ENCODE data around the gene PDE6A.
"Not testable (repeated sequence)": the region's sequence is repeated elsewhere in the genome, so short reads cannot be mapped to it uniquely, and the experiment has no call there.

PDE6A gene

GRCh38 chr5:149863830-149864229, 80.8 kb downstream of the PDE6A start:
- Histone ChIP-seq H3K9me3 (ENCODE audit: control extremely low read depth in 1 of 5, control insufficient read depth in 4 of 5, insufficient read depth in 2 of 5, low read depth in 1 of 5, low read length in 4 of 5) (no peaks in the 10 kb centered on the region), H3K27me3 (replicated peaks in 2 of 5; ENCODE audit: control insufficient read depth in 4 of 5, insufficient read depth in 5 of 5, low read length in 4 of 5) (no peaks in the 10 kb centered on the region), H3K36me3 (ENCODE audit: control insufficient read depth in 4 of 4, insufficient read depth in 4 of 4, low read length in 3 of 4) (no peaks in the 10 kb centered on the region), H3K4me1 (ENCODE audit: control extremely low read depth in 1 of 4, control insufficient read depth in 4 of 4, insufficient read depth in 4 of 4, low read length in 3 of 4) (peaks cover 0 to 16% (median 7%) of the 10 kb centered on the region in 4 experiments), H3K27ac (ENCODE audit: insufficient read depth in 1 of 2, low read depth in 1 of 2, low read length in 2 of 2, poor library complexity in 1 of 2, severe bottlenecking in 2 of 2) (no peak overlapping the region), H3K4me3 (ENCODE audit: control insufficient read depth in 1 of 7, extremely low read depth in 1 of 7, insufficient read depth in 4 of 7, low read depth in 2 of 7, low read length in 6 of 7) (no peak overlapping the region)
- no peak for DNase-seq
- WGBS (ENCODE audit: insufficient coverage): 100% methylated on average over 2 of the region's 3 CpGs
- ChIA-PET POLR2A (no interaction called here), CTCF (interaction anchor here (0.6 to 1.5 kb wide), 3 partner anchors 11 to 35 kb away, joined by 3 to 6 read pairs (median 3); no protein-coding TSS in a partner anchor)

- H3K4me3 ChIP-seq (ENCODE audit: control insufficient read depth in 1 of 7, extremely low read depth in 1 of 7, insufficient read depth in 4 of 7, low read depth in 2 of 7, low read length in 6 of 7): no peak overlapping the region
- CTCF ChIA-PET: interaction anchor here (1.5 kb wide), 2 partner anchors 11 to 29 kb away, joined by 3 to 6 read pairs; no protein-coding TSS in a partner anchor
- POLR2A ChIA-PET: no interaction called here
- H3K36me3 ChIP-seq (ENCODE audit: control insufficient read depth in 4 of 4, insufficient read depth in 4 of 4, low read length in 3 of 4): no peaks in the 10 kb centered on the region
- 89% methylated on average over 12 of the region's 13 CpGs for WGBS (ENCODE audit: insufficient coverage)
- H3K27ac ChIP-seq (ENCODE audit: insufficient read depth in 1 of 2, low read depth in 1 of 2, low read length in 2 of 2, poor library complexity in 1 of 2, severe bottlenecking in 2 of 2): no peak overlapping the region
- no peaks in the 10 kb centered on the region for H3K9me3 ChIP-seq (ENCODE audit: control extremely low read depth in 1 of 5, control insufficient read depth in 4 of 5, insufficient read depth in 2 of 5, low read depth in 1 of 5, low read length in 4 of 5)
- peaks cover 0 to 20% (median 9%) of the 10 kb centered on the region in 4 experiments for H3K4me1 ChIP-seq (ENCODE audit: control extremely low read depth in 1 of 4, control insufficient read depth in 4 of 4, insufficient read depth in 4 of 4, low read length in 3 of 4)
- H3K27me3 ChIP-seq (replicated peaks in 2 of 5; ENCODE audit: control insufficient read depth in 4 of 5, insufficient read depth in 5 of 5, low read length in 4 of 5): no peaks in the 10 kb centered on the region
- no peak for DNase-seq
Observed at GRCh38 chr5:149863176-149863575, 81.4 kb downstream of the PDE6A start.

GRCh38 chr5:149860801-149861322, 83.7 kb downstream of the PDE6A start:
- H3K36me3 ChIP-seq (ENCODE audit: control insufficient read depth in 4 of 4, insufficient read depth in 4 of 4, low read length in 3 of 4): no peaks in the 10 kb centered on the region

GRCh38 chr5:149859746-149860145, 84.8 kb downstream of the PDE6A start:
- 94% methylated on average over 3 of the region's 4 CpGs for WGBS (ENCODE audit: insufficient coverage)
- DNase-seq: no peak
- Histone ChIP-seq H3K27ac (ENCODE audit: insufficient read depth in 1 of 2, low read depth in 1 of 2, low read length in 2 of 2, poor library complexity in 1 of 2, severe bottlenecking in 2 of 2) (no peak overlapping the region), H3K4me1 (ENCODE audit: control extremely low read depth in 1 of 4, control insufficient read depth in 4 of 4, insufficient read depth in 4 of 4, low read length in 3 of 4) (peaks cover 0 to 33% (median 17%) of the 10 kb centered on the region in 4 experiments), H3K4me3 (ENCODE audit: control insufficient read depth in 1 of 7, extremely low read depth in 1 of 7, insufficient read depth in 4 of 7, low read depth in 2 of 7, low read length in 6 of 7) (no peak overlapping the region), H3K27me3 (replicated peaks in 2 of 5; ENCODE audit: control insufficient read depth in 4 of 5, insufficient read depth in 5 of 5, low read length in 4 of 5) (no peaks in the 10 kb centered on the region), H3K36me3 (ENCODE audit: control insufficient read depth in 4 of 4, insufficient read depth in 4 of 4, low read length in 3 of 4) (no peaks in the 10 kb centered on the region), H3K9me3 (ENCODE audit: control extremely low read depth in 1 of 5, control insufficient read depth in 4 of 5, insufficient read depth in 2 of 5, low read depth in 1 of 5, low read length in 4 of 5) (no peaks in the 10 kb centered on the region)
- ChIA-PET POLR2A (no interaction called here), CTCF (interaction anchor here (0.9 to 1.8 kb wide), 5 partner anchors 9 to 33 kb away, joined by 3 to 8 read pairs (median 4); no protein-coding TSS in a partner anchor)

More at GRCh38 chr5:149860801-149861322, 83.7 kb downstream of the PDE6A start:
- no peak overlapping the region for H3K27ac ChIP-seq (ENCODE audit: insufficient read depth in 1 of 2, low read depth in 1 of 2, low read length in 2 of 2, poor library complexity in 1 of 2, severe bottlenecking in 2 of 2)
- no peaks in the 10 kb centered on the region for H3K9me3 ChIP-seq (ENCODE audit: control extremely low read depth in 1 of 5, control insufficient read depth in 4 of 5, insufficient read depth in 2 of 5, low read depth in 1 of 5, low read length in 4 of 5)
- H3K27me3 ChIP-seq (replicated peaks in 2 of 5; ENCODE audit: control insufficient read depth in 4 of 5, insufficient read depth in 5 of 5, low read length in 4 of 5): no peaks in the 10 kb centered on the region
- 42% methylated on average over 7 of the region's 7 CpGs for WGBS (ENCODE audit: insufficient coverage)
- H3K4me1 ChIP-seq (ENCODE audit: control extremely low read depth in 1 of 4, control insufficient read depth in 4 of 4, insufficient read depth in 4 of 4, low read length in 3 of 4): peaks cover 0 to 33% (median 17%) of the 10 kb centered on the region in 4 experiments
- POLR2A ChIA-PET: no interaction called here
- peak; percentile 8 to 55 (median 52) for DNase-seq
- CTCF ChIA-PET: interaction anchor here (0.7 to 1.8 kb wide), 9 partner anchors 8 to 101 kb away, joined by 3 to 8 read pairs (median 5); no protein-coding TSS in a partner anchor
- no peak overlapping the region for H3K4me3 ChIP-seq (ENCODE audit: control insufficient read depth in 1 of 7, extremely low read depth in 1 of 7, insufficient read depth in 4 of 7, low read depth in 2 of 7, low read length in 6 of 7)

GRCh38 chr5:149858481-149858880, 86.1 kb downstream of the PDE6A start:
- H3K4me3 ChIP-seq (ENCODE audit: control insufficient read depth in 1 of 7, extremely low read depth in 1 of 7, insufficient read depth in 4 of 7, low read depth in 2 of 7, low read length in 6 of 7); H3K36me3 ChIP-seq (ENCODE audit: control insufficient read depth in 4 of 4, insufficient read depth in 4 of 4, low read length in 3 of 4); POLR2A ChIA-PET; DNase-seq; H3K27me3 ChIP-seq (replicated peaks in 2 of 5; ENCODE audit: control insufficient read depth in 4 of 5, insufficient read depth in 5 of 5, low read length in 4 of 5); H3K27ac ChIP-seq (ENCODE audit: insufficient read depth in 1 of 2, low read depth in 1 of 2, low read length in 2 of 2, poor library complexity in 1 of 2, severe bottlenecking in 2 of 2); H3K9me3 ChIP-seq (ENCODE audit: control extremely low read depth in 1 of 5, control insufficient read depth in 4 of 5, insufficient read depth in 2 of 5, low read depth in 1 of 5, low read length in 4 of 5): not testable (repeated sequence)
- peaks cover 0 to 33% (median 17%) of the 10 kb centered on the region in 4 experiments for H3K4me1 ChIP-seq (ENCODE audit: control extremely low read depth in 1 of 4, control insufficient read depth in 4 of 4, insufficient read depth in 4 of 4, low read length in 3 of 4)
- CTCF ChIA-PET: interaction anchor here (0.9 to 1.0 kb wide), 2 partner anchors 24 to 142 kb away, joined by 3 read pairs; partner anchors contain the start of genes HMGXB3 and TIGD6
- WGBS (ENCODE audit: insufficient coverage): 100% methylated on average over 2 of the region's 6 CpGs

GRCh38 chr5:149857499-149857898, 87.1 kb downstream of the PDE6A start:
- DNase-seq: peak; percentile 50 to 82 (median 77)

GRCh38 chr5:149855366-149855765, 89.2 kb downstream of the PDE6A start:
- H3K36me3 ChIP-seq (ENCODE audit: control insufficient read depth in 4 of 4, insufficient read depth in 4 of 4, low read length in 3 of 4): peaks cover 0 to 17% (median under 1%) of the 10 kb centered on the region in 4 experiments
- DNase-seq: no peak
- POLR2A ChIA-PET: no interaction called here
- peaks cover 0 to 20% (median 10%) of the 10 kb centered on the region in 4 experiments for H3K4me1 ChIP-seq (ENCODE audit: control extremely low read depth in 1 of 4, control insufficient read depth in 4 of 4, insufficient read depth in 4 of 4, low read length in 3 of 4)
- H3K4me3 ChIP-seq (ENCODE audit: control insufficient read depth in 1 of 7, extremely low read depth in 1 of 7, insufficient read depth in 4 of 7, low read depth in 2 of 7, low read length in 6 of 7): no peak overlapping the region
- 93% methylated on average over 3 of the region's 4 CpGs for WGBS (ENCODE audit: insufficient coverage)
- no peak overlapping the region for H3K27ac ChIP-seq (ENCODE audit: insufficient read depth in 1 of 2, low read depth in 1 of 2, low read length in 2 of 2, poor library complexity in 1 of 2, severe bottlenecking in 2 of 2)
- H3K27me3 ChIP-seq (replicated peaks in 2 of 5; ENCODE audit: control insufficient read depth in 4 of 5, insufficient read depth in 5 of 5, low read length in 4 of 5): no peaks in the 10 kb centered on the region
- H3K9me3 ChIP-seq (ENCODE audit: control extremely low read depth in 1 of 5, control insufficient read depth in 4 of 5, insufficient read depth in 2 of 5, low read depth in 1 of 5, low read length in 4 of 5): no peaks in the 10 kb centered on the region
- CTCF ChIA-PET: interaction anchor here (0.7 to 15.7 kb wide), 5 partner anchors 9 to 109 kb away, joined by 3 to 208 read pairs (median 3); no protein-coding TSS in a partner anchor

More at GRCh38 chr5:149857499-149857898, 87.1 kb downstream of the PDE6A start:
- no peaks in the 10 kb centered on the region for H3K27me3 ChIP-seq (replicated peaks in 2 of 5; ENCODE audit: control insufficient read depth in 4 of 5, insufficient read depth in 5 of 5, low read length in 4 of 5)
- ChIA-PET POLR2A (no interaction called here), CTCF (interaction anchor here (1.0 to 15.7 kb wide), 6 partner anchors 8 to 102 kb away, joined by 3 to 208 read pairs (median 7); no protein-coding TSS in a partner anchor)
- no peak overlapping the region for H3K4me3 ChIP-seq (ENCODE audit: control insufficient read depth in 1 of 7, extremely low read depth in 1 of 7, insufficient read depth in 4 of 7, low read depth in 2 of 7, low read length in 6 of 7)
- 33% methylated on average over 2 of the region's 4 CpGs for WGBS (ENCODE audit: insufficient coverage)
- no peaks in the 10 kb centered on the region for H3K9me3 ChIP-seq (ENCODE audit: control extremely low read depth in 1 of 5, control insufficient read depth in 4 of 5, insufficient read depth in 2 of 5, low read depth in 1 of 5, low read length in 4 of 5)
- no peak overlapping the region for H3K27ac ChIP-seq (ENCODE audit: insufficient read depth in 1 of 2, low read depth in 1 of 2, low read length in 2 of 2, poor library complexity in 1 of 2, severe bottlenecking in 2 of 2)
- peaks cover 0 to 4% (median 0%) of the 10 kb centered on the region in 4 experiments for H3K36me3 ChIP-seq (ENCODE audit: control insufficient read depth in 4 of 4, insufficient read depth in 4 of 4, low read length in 3 of 4)
- peaks cover 0 to 33% (median 17%) of the 10 kb centered on the region in 4 experiments for H3K4me1 ChIP-seq (ENCODE audit: control extremely low read depth in 1 of 4, control insufficient read depth in 4 of 4, insufficient read depth in 4 of 4, low read length in 3 of 4)

Measured in common myeloid progenitor, CD34-positive (primary cell).